Measurements from ENCODE around the gene JAML. TPM values are rescaled to one million over a fixed set of nuclear protein-coding genes. Genes with fewer than 3 reads are reported as not detected.

The JAML gene
- polyA plus RNA-seq, 3 donors = 1.8 to 3.0 (median 2.4) TPM

- DNase-seq = no peak
Measured at GRCh38 chr11:118216621-118217481, 8.0 kb downstream of the JAML start.

DNA sequence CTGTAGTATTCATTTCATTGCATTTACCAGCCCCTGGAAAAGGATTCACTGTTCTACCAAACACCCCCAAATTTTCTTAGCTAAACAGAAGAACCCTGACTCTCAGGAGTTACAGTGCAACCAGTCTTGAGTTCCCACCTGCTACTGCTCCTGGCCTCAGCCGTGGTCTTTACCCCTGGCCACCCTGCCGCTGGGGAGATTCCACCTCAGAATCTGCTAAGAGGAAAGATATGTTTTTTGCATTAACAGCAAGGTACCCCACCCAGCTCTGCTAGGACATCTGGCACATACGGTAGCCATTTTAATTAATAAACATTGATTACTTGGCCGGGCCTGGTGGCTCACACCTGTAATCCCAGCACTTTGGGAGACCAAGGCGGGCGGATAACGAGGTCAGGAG is 9.0 kb downstream of the JAML start:
- DNase-seq = no peak

GRCh38 chr11:118215262-118215661 is 9.5 kb downstream of the JAML start:
- DNase-seq = no peak

- DNase-seq = no peak
Measured at GRCh38 chr11:118214210-118214914, 10.4 kb downstream of the JAML start.

DNA sequence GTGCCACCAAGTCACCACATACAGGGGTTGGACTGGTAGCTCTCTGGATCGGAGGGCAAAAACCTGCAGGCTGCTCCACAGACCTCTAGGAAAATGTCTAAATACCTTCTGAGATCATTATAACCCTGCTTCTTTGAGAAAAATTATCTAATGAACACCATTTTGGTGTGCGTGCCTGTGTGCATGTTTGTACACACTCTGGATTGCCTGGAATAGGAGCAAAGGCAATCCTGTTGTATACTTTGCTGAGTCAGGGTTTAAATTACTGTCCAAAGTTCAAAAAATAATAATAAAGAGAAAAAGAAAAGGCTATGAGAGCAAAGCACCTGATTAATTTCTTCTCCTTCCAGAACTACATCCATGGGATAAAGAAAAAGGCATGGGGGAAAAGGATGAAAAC is 11.0 kb downstream of the JAML start:
- DNase-seq = no peak

DNA sequence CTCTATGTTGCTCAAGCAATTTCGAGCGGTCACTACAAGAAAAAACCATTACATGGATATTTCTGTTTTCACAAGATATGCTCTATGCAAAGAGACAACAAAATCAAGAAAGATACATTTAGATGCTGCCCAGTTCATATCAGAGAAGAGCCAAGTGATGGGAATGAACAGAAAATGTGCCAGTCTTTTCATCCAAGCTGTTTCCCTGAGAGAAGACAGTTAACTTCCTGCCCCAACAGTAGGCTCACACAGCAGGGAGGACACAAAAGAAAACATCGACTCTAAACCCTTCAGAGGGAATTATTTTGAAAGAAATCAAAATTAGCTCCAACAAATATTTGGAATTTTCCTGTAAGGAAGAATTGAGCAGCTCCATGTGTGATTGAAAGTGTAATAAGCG is 11.6 kb downstream of the JAML start:
- no peak for DNase-seq

DNA sequence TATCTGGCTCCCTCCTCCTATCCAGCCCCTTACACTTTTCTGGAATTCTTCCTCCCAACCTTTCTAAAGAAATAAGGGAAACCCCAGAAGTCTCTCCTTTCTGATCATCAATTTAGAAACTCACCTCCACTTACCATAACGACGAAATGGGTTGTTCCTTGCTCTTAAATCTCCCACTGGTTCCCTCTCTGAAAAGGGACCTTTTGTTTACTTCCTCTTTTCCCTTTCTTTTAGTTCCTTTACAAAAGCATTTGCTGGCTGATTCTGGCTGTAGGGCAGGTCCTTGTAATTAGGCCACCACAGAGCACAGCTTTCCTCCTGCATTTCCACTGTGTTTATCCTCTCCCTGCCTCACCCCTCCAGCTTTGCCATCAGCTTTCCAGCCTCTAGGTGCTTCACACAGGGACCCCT is 12.0 kb downstream of the JAML start:
- DNase-seq = no peak

DNA sequence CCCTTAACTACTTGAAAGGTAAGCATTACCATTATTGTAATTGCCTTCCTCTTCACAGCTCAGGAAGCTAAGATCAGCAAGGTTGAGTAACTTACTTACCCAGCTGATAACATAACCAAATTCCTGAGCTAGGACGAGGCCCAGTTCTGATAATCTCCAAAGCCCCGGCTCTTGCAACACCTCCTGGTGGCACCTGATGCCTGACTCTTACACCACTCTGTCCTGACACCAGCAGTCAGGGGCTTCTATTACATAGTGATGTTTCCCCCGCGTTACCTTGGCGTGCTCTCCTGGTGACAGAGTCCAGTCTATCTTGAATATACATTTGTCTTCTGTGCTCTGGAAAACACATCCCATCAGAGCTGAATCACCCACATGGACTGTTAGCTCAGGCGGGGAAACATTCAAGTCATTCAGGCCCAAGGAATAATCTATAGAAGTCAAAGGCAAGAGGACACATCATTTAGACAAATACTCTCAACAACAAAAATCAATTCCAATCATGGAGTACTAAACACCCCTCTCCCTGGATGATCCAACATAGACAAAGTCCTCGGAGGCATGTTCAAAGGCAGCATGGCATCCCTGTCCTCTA is 12.6 kb downstream of the JAML start:
- DNase-seq = no peak

GRCh38 chr11:118211006-118211405 is 13.8 kb downstream of the JAML start:
- DNase-seq = no peak

- no peak for DNase-seq
Measured at GRCh38 chr11:118210323-118210722, 14.5 kb downstream of the JAML start.

DNA sequence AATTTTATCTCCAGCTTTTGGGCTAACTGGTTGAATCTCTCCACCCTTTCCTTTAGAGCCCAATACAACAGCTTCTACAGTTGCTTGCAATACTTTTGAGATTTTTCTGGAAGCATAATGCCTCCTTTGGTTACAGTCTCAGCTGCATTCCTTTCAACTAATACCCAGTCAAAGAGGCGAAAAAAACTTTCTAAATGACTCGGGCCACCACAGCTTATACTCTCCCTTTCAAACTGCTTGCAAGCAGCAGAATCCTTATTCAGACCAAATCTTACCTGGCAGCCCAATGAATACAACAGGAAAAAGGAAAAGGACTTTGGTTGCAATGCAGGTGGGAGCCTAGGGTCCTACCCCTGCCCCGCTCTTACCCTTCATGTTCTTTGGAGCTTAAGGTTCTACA is 15.8 kb downstream of the JAML start:
- DNase-seq = no peak

- DNase-seq = no peak
Measured at GRCh38 chr11:118207079-118207478, 17.7 kb downstream of the JAML start.

DNA sequence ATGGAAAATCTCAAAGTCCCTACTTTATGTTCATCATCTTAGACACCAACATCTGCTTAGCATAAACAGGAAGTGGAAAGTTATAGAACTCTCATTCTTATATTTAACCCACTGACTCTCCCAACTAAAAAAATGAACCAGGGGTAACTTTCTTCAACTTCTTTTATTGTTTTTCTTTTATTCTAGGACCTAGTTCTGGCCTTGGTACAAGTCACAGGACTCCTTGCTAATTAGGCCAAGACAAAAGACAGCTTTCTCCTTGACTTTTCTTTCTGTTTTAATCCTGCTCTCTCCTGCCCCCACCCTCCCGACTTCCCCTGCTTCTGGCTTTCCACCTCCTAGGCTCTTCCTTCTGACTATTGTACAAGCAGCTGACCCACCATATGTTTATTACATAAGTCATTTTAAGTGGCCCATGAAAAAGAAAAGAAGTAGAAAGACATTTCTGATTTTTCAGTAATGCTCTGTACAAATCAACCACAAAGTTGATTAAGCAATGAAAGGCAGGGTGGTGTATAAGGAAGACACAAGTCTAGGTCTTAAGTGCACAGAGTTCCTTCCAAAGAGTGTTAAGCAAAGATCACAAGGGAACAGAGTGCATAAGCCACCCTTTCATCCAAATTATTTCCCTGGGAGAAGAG is 18.3 kb downstream of the JAML start:
- peak; percentile 33 for DNase-seq

- DNase-seq = no peak
Measured at GRCh38 chr11:118205606-118206378, 19.0 kb downstream of the JAML start.

DNA sequence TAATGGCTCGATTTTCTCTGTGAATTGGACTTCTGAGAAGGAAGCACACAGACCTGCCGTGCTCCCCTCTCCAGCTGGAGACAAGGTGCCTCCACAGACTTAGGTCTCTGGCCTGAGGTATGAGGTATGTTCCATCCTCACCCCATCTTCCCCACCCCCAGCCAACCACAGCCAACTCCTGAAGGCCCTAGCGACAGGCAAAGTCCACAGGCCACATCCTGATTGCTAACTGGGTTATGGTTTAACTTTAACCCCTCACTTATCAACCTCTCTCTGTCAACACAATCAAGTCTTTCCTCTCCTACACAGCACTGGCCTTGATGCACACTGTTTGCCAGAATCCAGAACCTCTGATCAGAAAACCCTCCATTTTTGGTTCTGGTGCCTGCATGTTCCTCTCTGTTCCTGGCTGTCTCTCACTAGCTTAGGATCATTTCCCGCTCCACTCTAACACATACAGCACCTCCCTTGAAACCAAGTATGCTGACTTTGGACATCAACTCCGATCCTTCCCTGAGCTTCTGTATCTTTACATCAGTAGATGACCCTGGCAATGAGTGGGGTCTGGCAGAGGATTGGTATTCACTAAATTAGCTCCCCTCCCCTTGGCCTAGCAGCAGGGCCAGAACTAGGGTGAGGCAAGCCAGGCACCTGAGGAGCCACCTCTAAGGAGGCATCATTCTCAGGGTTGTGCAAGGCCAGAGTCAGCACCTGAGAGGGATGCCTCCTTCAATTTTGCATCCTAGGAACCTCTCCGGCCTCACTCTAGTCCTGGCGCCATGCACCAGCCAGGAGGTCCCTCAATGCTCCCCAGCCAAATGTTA is 22.0 kb downstream of the JAML start:
- DNase-seq = no peak

DNA sequence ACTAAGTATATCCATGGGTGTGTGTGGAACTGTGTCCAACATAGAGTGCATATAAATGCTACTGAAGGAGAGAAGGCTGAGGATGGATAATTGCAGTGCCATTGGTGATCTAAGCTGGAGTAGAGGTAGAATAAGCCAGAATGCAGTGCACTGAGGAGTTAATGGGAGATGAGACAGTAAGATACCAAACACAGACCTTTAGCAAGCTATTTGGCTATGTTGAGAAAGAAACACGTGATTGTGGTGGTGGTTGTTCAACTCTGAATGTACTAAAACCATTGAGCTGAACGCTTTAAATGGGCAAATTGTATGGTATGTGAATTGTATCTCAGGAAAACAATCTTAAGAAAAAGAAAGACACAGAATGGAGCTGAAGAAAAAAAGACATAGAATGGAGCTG is 22.8 kb downstream of the JAML start:
- no peak for DNase-seq

DNA sequence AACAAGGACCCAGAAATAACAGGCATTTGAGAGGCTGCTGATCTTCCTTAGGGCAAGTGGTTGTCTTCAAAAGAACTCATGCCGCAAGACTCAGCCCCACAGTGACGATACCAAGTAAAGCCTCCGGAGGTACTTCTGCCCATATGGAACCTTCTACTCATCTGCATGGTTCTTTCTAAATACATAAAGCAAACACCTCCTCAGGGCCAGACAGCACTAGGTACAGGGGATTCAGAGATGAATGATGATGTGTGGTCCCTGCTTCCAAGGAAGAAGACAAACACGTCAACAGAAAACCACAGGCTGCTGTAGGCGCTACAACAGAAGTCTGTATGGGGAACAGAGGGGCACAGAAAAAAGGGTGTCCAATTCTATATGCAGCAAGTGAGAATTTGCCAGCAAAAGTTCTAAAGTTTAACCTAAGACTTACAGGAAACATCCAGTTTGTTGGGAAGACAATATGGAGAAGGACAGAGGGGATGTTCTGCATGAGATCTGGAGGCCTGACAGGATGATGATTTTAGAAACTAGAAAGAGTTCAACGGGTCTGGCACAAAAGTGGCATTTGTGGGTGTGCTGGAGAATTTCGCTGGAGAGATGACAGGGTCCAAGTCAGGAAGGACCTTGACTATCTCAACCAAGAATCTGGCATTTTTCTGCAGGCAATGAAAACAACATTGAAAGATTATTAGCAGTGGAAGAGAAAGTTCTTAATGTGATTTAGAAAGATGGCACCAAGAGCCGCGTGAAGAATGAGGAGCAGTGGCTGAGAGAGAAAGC is 23.7 kb downstream of the JAML start:
- no peak for DNase-seq

DNA sequence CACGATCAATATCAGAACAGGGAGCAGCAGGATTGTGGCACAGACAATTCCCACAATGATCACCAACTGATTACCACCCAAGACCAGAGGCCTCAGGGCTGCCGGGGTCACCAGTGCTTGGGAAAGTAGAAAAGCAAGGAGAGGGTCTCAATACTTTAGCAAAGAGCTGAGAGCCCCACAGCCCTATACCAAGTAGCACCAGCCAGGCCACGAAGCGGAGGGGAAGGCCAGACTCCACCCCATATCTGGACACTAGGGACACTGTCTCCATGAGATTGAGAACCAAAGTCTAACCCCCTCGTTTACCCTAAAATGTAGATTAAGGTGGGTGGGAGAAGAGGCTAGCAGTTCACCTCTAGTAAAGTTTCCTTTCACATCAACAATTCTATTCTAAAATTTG is 24.3 kb downstream of the JAML start:
- DNase-seq = no peak

GRCh38 chr11:118199135-118199534 is 25.7 kb downstream of the JAML start:
- DNase-seq = no peak

DNA sequence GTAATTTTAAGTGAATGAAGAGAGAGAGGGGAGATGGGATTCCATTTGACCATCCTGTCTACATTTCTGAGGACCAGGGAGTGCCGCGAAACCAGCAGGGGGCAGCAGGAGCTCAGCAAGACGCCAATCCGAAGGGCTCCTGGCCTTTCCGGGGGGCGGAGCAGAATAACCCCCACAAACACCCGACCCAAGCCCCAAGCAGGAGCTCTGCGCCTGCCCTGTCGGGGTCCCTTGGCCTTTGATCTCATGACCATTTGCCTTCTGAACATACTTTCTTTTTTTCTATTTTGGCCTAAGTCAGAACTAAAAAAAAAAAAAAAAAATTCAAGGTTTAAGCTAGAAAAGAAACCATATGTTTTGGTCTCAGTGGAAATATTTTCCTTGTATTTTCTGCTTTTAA is 26.4 kb downstream of the JAML start:
- peak; percentile 44 for DNase-seq
